HepG2 (cell line): ENCODE data around the gene PPP1CA.

ENCODE experiments used
- EZH2 ChIP-seq: conservative IDR thresholded peaks from 2 replicates; pipeline ENCODE4 v1.6.1; 2012; ENCODE audit warnings: mild to moderate bottlenecking, low read depth, low read length, moderate library complexity
- MAX ChIP-seq: IDR thresholded peaks from 2 replicates; pipeline ENCODE4 v1.6.1; 2012; ENCODE audit warnings: inconsistent platforms
- MLX ChIP-seq: IDR thresholded peaks from 2 replicates; pipeline ENCODE4 v1.6.1; 2016
- NKX3-1 ChIP-seq: sonication (generic); formaldehyde crosslinking; IDR thresholded peaks from 2 replicates; pipeline ENCODE4 v1.5.0; 2020; ENCODE audit warnings: missing genetic modification reagents
- POLR2A ChIP-seq, 2 experiments: IDR thresholded peaks; 2 replicates each; pipeline ENCODE4 v1.6.1; 2011; ENCODE audit warnings: low read depth in 2 of 2, low read length in 2 of 2, mild to moderate bottlenecking in 1 of 2, moderate library complexity in 1 of 2; ENCODE audit not compliant: insufficient read depth in 1 of 2
- PRDM10 ChIP-seq: sonication (generic); formaldehyde crosslinking; IDR thresholded peaks from 2 replicates; pipeline ENCODE4 v1.4.0; 2020; ENCODE audit warnings: low read depth, missing genetic modification reagents
- RELA ChIP-seq: sonication (generic); formaldehyde crosslinking; IDR thresholded peaks from 2 replicates; pipeline ENCODE4 v1.4.0; 2020; ENCODE audit warnings: missing genetic modification reagents
- ZNF660 ChIP-seq: sonication (generic); formaldehyde crosslinking; IDR thresholded peaks from 2 replicates; pipeline ENCODE4 v1.5.1; 2020; ENCODE audit warnings: mild to moderate bottlenecking, low read depth, missing genetic modification reagents, borderline replicate concordance

- TF ChIP-seq EZH2 (no peak), MAX (no peak), PRDM10 (CRISPR knock-in tag) (no peak), POLR2A (IDR thresholded peaks at IDR 0.05; ENCODE audit: insufficient read depth in 1 of 2, low read depth in 2 of 2, low read length in 2 of 2) (no peak), ZNF660 (no peak), NKX3-1 (CRISPR knock-in tag) (no peak), RELA (no peak), MLX (no peak)
Measured at GRCh38 chr11:67404515-67405195, 3.0 kb upstream of the PPP1CA start.
